Measurements from ENCODE around the gene DMRT3.

- TF ChIP-seq TSHZ1 (tag by site-specific recombination; IDR thresholded peaks at IDR 0.05; ENCODE audit: borderline replicate concordance) = no peak
- no peak for TF ChIP-seq ZNF707 (tag by site-specific recombination; IDR thresholded peaks at IDR 0.05)
- no peak for TF ChIP-seq CTCF (tag by site-specific recombination; IDR thresholded peaks at IDR 0.05)
- TF ChIP-seq ZNF677 (tag by site-specific recombination; IDR thresholded peaks at IDR 0.05) = no peak
- no peak for TF ChIP-seq ZNF140 (tag by site-specific recombination; IDR thresholded peaks at IDR 0.05)
- no peak for TF ChIP-seq ZNF488 (tag by site-specific recombination; IDR thresholded peaks at IDR 0.05)
- TF ChIP-seq ZNF302 (tag by site-specific recombination; IDR thresholded peaks at IDR 0.05; ENCODE audit: low read depth) = no peak
These were observed 17.4 kb upstream of the DMRT3 start for GRCh38 chr9:959105-959504.
